T-helper 2 cell treated with Interferon-gamma antibody and Interleukin-4, amounts not matched to agents 100 ng/mL and 5 ng/mL, for 36 hours (primary cell): ENCODE measurements around the gene PDGFA. TPM values are rescaled to one million over a fixed set of nuclear protein-coding genes. Genes with fewer than 3 reads are reported as not detected.

Experiments used
- intact Hi-C: fragments of 100-400 bp; cut with micrococcal nuclease; formaldehyde crosslinking; loops from one replicate; pipeline ENCODE4 v1.15.1; 2023
- total RNA-seq: library from RNA; stranded (reverse); gene quantifications from 2 replicates; pipeline ENCODE4 v1.2.3, GENCODE V29; 2022

PDGFA gene
- total RNA-seq, 1 donor from 2014 or later = 1.6 TPM

GRCh38 chr7:449324-450019 lies 70.2 kb downstream of the PDGFA start:
- intact Hi-C loops = no loop called here

GRCh38 chr7:447523-447922 lies 72.1 kb downstream of the PDGFA start:
- intact Hi-C loops = no loop called here

Other genes with a start within 250 kb of the PDGFA start
- gene FOXL3, start 229.7 kb downstream of the PDGFA start, total RNA-seq = not detected in 2 replicates
- gene DNAAF5, start 206.9 kb upstream of the PDGFA start, total RNA-seq = 25.0 and 25.7 TPM in 2 replicates
- gene PRKAR1B, start 207.4 kb upstream of the PDGFA start, total RNA-seq = 32.5 and 32.7 TPM in 2 replicates